ENCODE data around the gene SYTL5.

- no peak for TF ChIP-seq EZH2phosphoT487 (IDR thresholded peaks at IDR 0.05; ENCODE audit: insufficient read depth, low read depth)
- no peak for TF ChIP-seq EZH2 (IDR thresholded peaks at IDR 0.05; ENCODE audit: insufficient read depth, poor library complexity, severe bottlenecking)
These were observed 32.1 kb downstream of the SYTL5 start for GRCh38 chrX:38038501-38038900.

Data from GM23248 (cell line).